HepG2 (cell line): ENCODE results near the gene C9orf43. TPM values are rescaled to one million over a fixed set of nuclear protein-coding genes. Genes with fewer than 3 reads are reported as not detected.

ENCODE experiments used
- ERF ChIP-seq: IDR thresholded peaks from 2 replicates; pipeline ENCODE4 v1.6.1; 2018; ENCODE audit warnings: missing biosample characterization, missing genetic modification reagents
- FOXP4 ChIP-seq: sonication (generic); formaldehyde crosslinking; IDR thresholded peaks from 2 replicates; pipeline ENCODE4 v1.4.0; 2020; ENCODE audit warnings: missing genetic modification reagents
- IKZF4 ChIP-seq: sonication (generic); formaldehyde crosslinking; IDR thresholded peaks from 2 replicates; pipeline ENCODE4 v1.5.1; 2020; ENCODE audit warnings: borderline replicate concordance, mild to moderate bottlenecking, low read depth, missing genetic modification reagents; ENCODE audit errors: not compliant biosample characterization
- KDM6A ChIP-seq: IDR thresholded peaks from 2 replicates; pipeline ENCODE4 v1.6.1; 2016; ENCODE audit warnings: low read depth
- KMT2B ChIP-seq: IDR thresholded peaks from 2 replicates; pipeline ENCODE4 v1.6.1; 2016; ENCODE audit warnings: missing genetic modification reagents, missing compliant biosample characterization
- MED1 ChIP-seq: sonication (generic); formaldehyde crosslinking; IDR thresholded peaks from 2 replicates; pipeline ENCODE4 v1.4.0; 2020; ENCODE audit warnings: missing genetic modification reagents
- REL ChIP-seq: sonication (generic); formaldehyde crosslinking; conservative IDR thresholded peaks from 2 replicates; pipeline ENCODE4 v1.8.0; 2022; ENCODE audit warnings: mild to moderate bottlenecking, missing genetic modification reagents, moderate library complexity
- SIX4 ChIP-seq: sonication (generic); formaldehyde crosslinking; IDR thresholded peaks from 2 replicates; pipeline ENCODE4 v1.4.0; 2020; ENCODE audit warnings: missing genetic modification reagents
- SNAPC5 ChIP-seq: sonication (generic); formaldehyde crosslinking; IDR thresholded peaks from 2 replicates; pipeline ENCODE4 v1.8.1; 2023; ENCODE audit warnings: mild to moderate bottlenecking, missing genetic modification reagents, borderline replicate concordance
- TEAD3 ChIP-seq: optimal IDR thresholded peaks from 2 replicates; pipeline ENCODE3; 2016; ENCODE audit warnings: borderline replicate concordance
- TOE1 ChIP-seq: sonication (generic); formaldehyde crosslinking; IDR thresholded peaks from 2 replicates; pipeline ENCODE4 v1.4.0; 2020; ENCODE audit warnings: mild to moderate bottlenecking, missing genetic modification reagents
- ZBTB10 ChIP-seq: sonication (generic); formaldehyde crosslinking; IDR thresholded peaks from 2 replicates; pipeline ENCODE4 v1.4.0; 2020; ENCODE audit warnings: missing genetic modification reagents, borderline replicate concordance
- ZEB1 ChIP-seq: IDR thresholded peaks from 2 replicates; pipeline ENCODE4 v1.6.1; 2012; ENCODE audit warnings: mild to moderate bottlenecking, low read depth, inconsistent platforms; ENCODE audit not compliant: insufficient replicate concordance
- ZFP36 ChIP-seq: fragments of 150-350 bp; IDR thresholded peaks from 2 replicates; pipeline ENCODE4 v1.6.1; 2018; ENCODE audit warnings: borderline replicate concordance, low read length, low read depth; ENCODE audit not compliant: partially characterized antibody
- ZFP91 ChIP-seq: sonication (generic); formaldehyde crosslinking; IDR thresholded peaks from 2 replicates; pipeline ENCODE4 v1.9.0; 2022; ENCODE audit warnings: missing genetic modification reagents, mild to moderate bottlenecking, borderline replicate concordance
- ZNF331 ChIP-seq: sonication (generic); formaldehyde crosslinking; IDR thresholded peaks from 2 replicates; pipeline ENCODE4 v1.4.0; 2020; ENCODE audit warnings: missing genetic modification reagents
- ZNF337 ChIP-seq: sonication (generic); formaldehyde crosslinking; IDR thresholded peaks from 2 replicates; pipeline ENCODE4 v1.5.1; 2020; ENCODE audit warnings: missing genetic modification reagents, low read depth, mild to moderate bottlenecking, borderline replicate concordance
- ZNF503 ChIP-seq: sonication (generic); formaldehyde crosslinking; IDR thresholded peaks from 2 replicates; pipeline ENCODE4 v1.4.0; 2020; ENCODE audit warnings: missing genetic modification reagents
- ZNF737 ChIP-seq: sonication (generic); formaldehyde crosslinking; IDR thresholded peaks from 2 replicates; pipeline ENCODE4 v1.5.0; 2020; ENCODE audit warnings: missing genetic modification reagents, mild to moderate bottlenecking, borderline replicate concordance
- polyA plus RNA-seq, 8 experiments: library from polyadenylated mRNA; depleted of rRNA in 3 of 8; stranded (reverse) in 7 of 8; unstranded in 1 of 8; fragments of >200 nt; fragmentation: Illumina TruSeq in 4 of 8; extraction: Trizol in 4 of 8; gene quantifications; 2 replicates each; pipeline versions ENCODE4 v1.2.1 to v1.2.3, GENCODE V29; 2011 to 2016; ENCODE audit warnings: low read depth in 4 of 8, missing spikeins in 1 of 8, mixed read lengths in 1 of 8; ENCODE audit not compliant: insufficient read depth in 1 of 8
- total RNA-seq, 5 experiments: library from RNA; depleted of rRNA; stranded (reverse); fragments of >200 nt; fragmentation: Illumina TruSeq; extraction: Trizol; gene quantifications; 2 replicates each; pipeline ENCODE4 v1.2.3, GENCODE V29; 2016; ENCODE audit warnings: low read depth in 1 of 5

The C9orf43 gene
- total and polyA plus RNA-seq, 2 of the 13 experiments (the other 11 are each of a cell fraction or from before 2014, with no cell fraction given): 0.24 to 0.31 TPM

- peak; percentile 22 for TF ChIP-seq IKZF4 (CRISPR knock-in tag)
- peak; percentile 77; the same call in 1 of the 2 replicates for TF ChIP-seq TOE1 (CRISPR knock-in tag)
- TF ChIP-seq SNAPC5 (CRISPR knock-in tag): 0 out of 2 replicates have a peak, but pooled peaks have one; percentile 14
- no peak for TF ChIP-seq ZEB1
- TF ChIP-seq ERF (CRISPR knock-in tag): peak; percentile 90
- TF ChIP-seq ZNF737 (CRISPR knock-in tag): no peak
- peak; percentile 68; the same call in 1 of the 2 replicates for TF ChIP-seq ZFP91 (CRISPR knock-in tag)
- TF ChIP-seq SIX4 (CRISPR knock-in tag): no peak; the same call in 1 of the 2 replicates
- TF ChIP-seq KDM6A: 0 out of 2 replicates have a peak, but pooled peaks have one; percentile 38
- peak; percentile 60; the same call in 1 of the 2 replicates for TF ChIP-seq FOXP4 (CRISPR knock-in tag)
- TF ChIP-seq MED1: peak; percentile 86
- peak; percentile 60 for TF ChIP-seq ZNF337 (CRISPR knock-in tag)
- TF ChIP-seq ZNF331: peak; percentile 90
- peak; percentile 65 for TF ChIP-seq TEAD3 (CRISPR knock-in tag)
- peak; percentile 82 for TF ChIP-seq KMT2B (CRISPR knock-in tag)
- 0 out of 2 replicates have a peak, but pooled peaks have one; percentile 53 for TF ChIP-seq ZBTB10
- peak; percentile 85 for TF ChIP-seq ZNF503 (CRISPR knock-in tag)
- TF ChIP-seq REL: no peak
- TF ChIP-seq ZFP36: no peak
Measured at GRCh38 chr9:113401027-113401792, 9.3 kb upstream of the C9orf43 start, which contains the start of gene ALAD (continued).
